Islet precursor cell (in vitro differentiated cells): Measurements from ENCODE around the gene ELOVL5.

Source experiments
- DNase-seq: peaks from one replicate; pipeline ENCODE4 v3.0.0-alpha.2; 2018

Gene ELOVL5

DNA sequence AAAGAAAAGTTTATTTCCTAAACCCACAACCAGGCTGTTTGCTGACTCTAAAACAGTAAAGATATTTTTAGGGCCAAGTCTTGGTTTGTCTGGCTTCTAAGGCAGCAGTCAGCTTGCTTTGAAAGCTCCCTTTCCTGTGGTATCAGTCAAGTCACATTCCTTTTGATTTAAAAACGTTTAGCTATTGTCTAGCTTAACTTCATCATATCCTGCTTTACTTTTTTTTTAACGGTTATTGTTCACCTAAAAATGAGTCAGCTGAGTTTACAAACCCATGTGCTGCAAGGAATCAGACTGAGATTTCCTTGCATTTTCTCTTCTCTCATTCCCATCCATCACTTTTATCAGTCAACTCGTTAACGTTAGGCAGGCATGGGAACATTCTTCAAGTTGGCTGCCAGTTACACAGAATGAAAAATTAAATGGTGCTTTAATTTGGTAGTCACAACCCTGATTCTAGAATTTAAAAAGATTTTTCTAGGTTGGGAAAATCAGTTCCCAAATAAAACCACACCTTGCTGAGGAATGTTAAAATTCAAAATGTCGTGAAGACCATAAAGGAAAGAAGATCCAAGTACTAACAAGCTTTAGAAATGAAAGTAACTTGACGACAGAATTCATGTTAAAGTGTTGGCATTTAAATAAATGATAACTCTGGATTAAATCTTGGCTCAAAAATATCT lies 45.9 kb downstream of the ELOVL5 start:
- DNase-seq: no peak

DNA sequence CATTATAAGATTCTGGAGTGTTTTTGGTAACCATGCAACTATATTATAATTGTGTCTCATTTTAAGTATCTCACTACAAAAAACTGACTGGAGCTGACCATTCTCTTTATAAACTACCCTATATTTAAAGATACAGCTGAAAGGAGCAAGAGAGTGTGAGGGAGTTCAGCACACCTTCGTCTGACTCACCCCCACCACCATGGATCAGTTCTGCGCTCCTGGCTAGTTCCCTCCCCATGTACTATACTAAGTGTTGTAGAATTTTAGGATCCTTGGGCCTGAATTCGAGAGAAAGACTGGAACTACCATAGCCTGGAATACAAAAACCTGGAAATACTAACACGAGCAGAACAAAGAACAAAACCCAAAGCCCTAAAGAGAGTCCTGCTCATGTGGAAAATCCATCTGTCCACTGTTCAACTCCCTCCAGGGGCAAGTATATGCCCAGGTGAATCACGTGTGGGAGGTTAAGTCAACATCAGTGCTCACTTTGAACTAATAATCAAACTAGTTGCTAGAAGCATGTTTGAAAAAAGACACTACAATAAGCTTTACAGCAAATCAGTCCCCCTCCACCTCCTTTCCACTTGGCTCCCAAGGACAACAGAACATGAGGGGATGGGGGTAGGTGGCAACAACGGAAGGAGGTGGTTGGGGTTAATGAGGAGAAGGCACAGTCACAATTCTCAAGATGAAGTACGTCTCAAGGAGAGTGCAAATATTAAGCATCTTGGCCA lies 46.8 kb downstream of the ELOVL5 start:
- no peak for DNase-seq

DNA sequence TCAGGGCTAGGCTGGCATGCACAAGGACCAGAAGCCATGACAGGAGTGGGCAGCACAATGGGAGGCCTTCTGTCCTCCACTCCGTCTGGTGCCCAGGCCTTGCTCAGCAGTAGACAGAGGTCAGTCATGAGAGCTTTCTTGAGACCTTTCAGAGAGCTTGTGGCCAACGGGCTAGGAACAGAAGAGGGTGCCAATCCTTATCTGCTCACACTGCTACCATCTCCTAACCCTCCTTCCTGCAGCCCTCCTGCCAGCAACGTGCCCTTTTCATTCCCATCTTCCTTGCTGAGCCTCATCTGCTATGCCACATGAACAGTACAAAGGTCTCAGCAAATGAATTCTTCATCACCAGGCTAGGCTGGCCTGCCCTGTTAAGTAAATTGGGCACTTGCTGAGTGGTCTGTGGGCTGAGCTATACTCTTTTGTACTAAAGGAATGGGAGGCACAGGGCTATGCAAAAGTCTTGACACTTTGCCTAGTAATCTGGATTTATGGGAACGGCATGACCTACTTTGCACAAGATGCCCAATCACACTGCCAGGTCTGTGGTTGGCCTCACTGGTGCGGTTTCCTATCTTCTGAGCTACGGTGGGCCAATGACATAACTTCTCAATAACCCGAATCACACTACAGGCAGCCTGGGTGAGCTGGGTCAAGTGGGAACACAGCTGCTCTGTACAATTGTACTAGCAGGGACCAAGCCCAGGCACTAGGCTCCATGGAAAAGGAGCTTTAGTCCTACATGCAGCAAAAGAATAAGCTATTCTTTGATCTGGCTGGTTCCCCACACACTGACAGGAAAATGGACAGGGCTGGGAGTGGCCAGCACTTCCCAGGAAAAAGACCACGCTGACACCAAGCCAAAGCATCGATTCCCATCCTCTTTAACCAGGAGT lies 47.8 kb downstream of the ELOVL5 start:
- no peak for DNase-seq

DNA sequence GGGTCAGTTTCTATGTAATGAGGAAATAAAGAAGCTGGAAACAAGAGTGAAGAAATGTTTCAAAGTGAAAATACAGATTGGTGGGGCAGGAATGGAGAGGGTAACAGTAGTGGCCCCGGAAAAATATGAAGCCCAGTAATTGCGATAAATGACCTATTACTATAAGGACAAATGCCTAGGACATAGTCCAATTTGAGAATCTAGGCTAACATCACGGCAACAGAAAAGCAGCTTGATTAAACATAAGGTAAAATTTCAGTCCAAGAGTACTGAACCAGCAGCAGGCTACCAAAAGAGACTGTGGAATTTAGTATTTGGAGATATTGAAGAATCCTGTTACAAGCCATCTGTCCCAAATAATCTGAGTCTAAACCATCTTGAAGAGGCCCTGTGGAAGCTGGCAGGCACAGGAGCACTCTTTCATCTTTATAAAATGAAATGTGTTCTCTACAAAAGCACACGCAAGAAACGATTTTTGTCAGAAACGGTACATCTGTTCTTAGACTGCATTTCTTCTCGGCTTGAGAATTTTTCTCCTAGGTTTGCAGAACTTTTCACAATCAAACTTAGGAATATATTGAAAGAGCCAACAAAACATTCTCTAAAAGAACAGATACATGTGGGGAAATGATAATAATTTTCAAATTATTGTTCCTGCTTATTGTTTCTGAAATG lies 49.3 kb downstream of the ELOVL5 start:
- no peak for DNase-seq

DNA sequence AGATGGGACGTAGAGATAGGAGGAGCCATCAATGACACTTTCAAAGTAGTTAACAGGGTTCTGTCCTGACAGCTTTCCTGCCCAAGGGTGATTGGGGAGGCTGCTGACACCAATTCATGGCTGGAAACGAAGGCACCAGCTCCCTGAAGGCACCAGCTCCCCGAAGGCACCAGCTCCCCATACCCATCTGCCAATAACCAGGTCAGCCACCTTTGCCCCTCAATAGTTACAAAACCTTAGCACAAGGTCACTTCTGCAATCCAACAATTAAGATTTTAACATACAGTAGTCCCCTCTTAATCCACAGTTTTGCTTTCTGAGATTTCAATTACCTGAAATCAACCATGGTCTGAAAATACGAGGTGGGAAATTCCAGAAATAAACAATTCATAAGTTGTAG lies 51.7 kb downstream of the ELOVL5 start:
- no peak for DNase-seq

DNA sequence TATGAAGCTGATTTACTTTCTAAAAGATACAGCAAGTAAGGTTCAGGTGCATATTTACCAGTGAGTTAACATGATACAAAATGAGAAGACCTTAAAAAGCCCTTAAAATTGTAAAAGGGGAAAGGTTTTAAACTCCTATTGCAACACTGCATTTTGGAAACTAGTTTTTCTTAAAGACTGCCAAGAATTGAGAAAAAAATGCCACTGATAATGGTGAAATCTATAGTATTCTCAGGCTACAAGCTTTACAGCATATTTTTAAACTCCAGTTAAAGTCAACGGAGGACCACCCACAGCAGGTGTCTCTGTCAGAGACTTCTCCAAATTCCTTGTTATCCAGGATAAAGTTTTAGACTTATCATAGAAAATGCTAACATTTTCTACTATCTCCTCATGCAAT lies 53.6 kb downstream of the ELOVL5 start:
- no peak for DNase-seq

DNA sequence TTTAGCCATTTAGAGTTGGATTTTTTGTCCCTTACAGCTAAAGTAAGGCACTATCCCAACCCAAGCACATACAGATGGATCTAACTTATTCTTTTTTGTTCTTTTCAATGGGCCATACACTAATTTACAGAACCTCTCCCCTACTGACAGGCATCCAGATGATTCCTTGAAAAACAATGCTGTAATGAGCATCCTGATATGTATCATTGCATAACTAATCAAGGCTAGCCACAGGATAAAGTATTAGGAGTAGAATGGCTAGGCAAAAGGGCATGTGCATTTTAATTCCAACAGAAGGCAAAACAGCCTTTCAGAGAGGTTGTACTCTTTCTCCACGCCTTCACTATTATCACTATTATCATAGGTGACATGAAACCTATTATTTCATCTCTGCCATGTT lies 54.1 kb downstream of the ELOVL5 start:
- DNase-seq: no peak

DNA sequence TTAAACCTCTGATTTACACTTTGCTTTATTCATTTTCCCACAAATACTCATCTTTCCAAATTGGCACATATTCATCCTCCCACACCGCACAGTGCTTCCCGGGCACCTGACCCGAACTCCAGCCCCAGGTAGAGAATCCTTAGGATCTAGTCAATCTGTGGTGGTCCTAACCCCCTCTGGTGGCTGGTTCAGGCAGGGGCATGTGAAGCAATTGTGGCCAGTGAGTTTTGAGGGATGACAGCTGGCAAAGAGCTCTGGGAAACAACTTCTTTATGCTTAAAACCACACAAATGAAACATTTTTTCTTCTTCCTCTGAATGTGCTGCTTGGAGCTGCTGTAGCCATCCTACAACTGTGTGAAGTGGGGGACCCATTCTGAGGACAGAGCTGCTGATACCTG lies 54.7 kb downstream of the ELOVL5 start:
- peak; percentile 67 for DNase-seq

DNA sequence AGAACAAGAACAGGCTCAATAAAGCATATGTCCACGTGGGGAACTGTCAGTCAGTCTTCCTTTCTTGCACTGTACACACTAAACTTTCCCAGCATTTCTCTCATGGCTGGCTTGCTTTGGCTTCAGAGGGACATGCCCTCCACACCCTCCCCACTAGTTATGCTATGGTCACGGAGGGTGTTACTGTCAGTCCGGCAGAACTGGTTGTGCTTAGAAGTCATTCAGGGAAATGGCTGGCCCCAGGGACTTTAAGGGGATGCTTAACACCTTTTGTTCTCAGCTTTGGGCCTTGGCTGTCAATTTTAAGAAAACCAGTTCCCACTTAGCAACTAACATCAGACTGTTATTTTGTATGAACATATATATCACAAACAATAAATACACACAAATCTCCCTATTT lies 55.1 kb downstream of the ELOVL5 start:
- DNase-seq: no peak

DNA sequence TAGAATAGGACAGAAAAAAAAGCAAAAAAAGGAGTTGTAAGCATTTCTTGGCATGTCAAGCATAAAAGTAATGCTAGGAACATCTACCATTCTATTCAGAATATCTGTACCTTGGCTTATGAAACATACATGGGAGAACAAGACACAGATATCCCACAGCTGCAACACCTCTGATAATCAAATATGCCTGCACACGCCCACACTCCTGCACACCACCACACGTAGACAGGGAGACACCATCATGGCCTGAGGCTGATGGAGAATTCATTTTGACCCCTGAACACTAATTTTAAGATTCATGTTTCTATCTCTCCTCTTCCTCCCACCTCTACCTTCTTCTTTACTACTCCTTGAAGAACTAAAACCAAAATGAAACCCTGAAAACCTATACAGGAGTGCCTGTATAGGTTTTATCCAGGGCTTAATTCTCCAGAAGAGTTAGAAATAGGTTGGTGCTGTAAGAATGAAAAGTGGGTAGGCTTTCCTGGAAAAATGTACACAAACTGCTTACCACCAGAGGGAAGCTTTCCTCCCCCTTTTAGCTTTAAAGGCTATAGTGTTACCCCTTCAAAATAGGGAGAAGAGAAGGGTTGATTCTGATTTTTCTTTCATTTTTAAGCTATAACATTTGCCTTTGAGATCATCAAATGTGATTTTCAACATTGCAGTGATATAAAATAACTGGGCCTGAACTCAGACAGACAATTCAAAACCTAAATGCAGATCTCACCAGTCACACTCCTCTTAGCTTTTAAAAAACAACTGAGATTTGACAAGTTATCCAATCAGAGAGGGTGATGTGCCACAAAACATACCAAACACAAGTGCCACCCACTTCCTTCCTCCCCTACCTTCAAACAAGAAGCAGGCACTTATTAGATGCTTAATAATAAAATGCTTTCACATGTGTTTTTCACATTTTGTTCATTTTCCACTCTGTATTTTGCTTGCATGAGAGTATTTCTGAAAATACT lies 57.9 kb downstream of the ELOVL5 start:
- DNase-seq: no peak

DNA sequence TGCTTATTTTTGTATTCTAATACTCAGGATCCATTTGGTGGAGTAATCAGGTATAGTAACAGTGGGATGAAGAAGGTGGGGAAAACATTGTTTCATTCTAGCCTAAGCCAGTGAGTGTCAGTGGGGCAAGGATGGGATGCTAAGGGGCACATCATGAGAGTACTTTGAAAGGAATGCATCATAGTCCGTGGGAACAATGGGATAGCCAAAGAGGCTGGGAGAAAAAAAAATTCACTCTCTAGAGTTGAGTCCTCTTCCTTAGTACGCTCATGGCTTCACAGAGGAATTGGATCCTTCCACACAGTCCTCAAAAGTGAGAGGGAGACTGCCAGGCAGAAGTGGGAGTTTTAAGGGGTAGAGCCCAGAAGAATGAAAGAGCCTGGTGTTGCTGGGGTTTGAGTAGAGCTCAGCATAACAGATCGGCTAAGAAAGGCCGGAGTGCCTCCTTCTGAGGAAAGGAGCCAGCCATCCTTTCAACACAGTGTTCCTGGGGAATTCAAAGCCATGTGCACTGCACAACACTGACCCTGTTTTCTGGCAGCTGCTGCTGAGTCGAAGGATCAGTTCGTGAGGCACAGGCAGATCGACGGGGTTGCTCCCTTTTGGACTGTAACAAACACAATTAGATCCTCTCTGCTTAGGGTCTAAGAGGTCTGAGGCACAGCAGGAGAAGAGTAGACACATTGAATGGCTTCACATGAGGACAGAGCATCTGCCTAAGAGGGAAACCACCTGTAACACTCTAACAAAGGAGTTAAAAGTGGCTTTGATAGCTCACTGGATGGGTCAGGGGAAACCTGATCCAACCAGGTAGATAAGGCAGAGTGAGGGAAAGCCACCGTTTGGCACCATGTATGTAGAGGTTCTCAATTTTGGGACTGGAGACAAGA lies 61.2 kb downstream of the ELOVL5 start:
- DNase-seq: no peak

DNA sequence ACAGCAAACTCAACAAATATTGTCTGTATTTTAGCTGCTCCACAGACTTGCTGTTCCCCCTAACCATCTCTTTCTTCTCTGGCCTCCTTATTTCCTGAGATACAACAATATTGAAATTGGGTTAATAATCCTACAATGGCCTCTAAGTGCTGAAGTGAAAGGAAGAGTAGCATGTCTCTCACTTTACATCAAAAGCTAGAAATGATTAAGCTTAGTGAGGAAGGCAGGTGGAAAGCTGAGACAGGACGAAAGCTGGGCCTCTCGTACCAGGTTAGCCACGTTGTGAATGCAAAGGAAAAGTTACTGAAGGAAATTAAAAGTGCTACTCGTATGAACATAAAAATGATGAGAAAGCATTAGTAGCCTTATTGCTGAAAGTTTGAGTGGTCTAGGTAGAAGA lies 63.8 kb downstream of the ELOVL5 start:
- DNase-seq: no peak

DNA sequence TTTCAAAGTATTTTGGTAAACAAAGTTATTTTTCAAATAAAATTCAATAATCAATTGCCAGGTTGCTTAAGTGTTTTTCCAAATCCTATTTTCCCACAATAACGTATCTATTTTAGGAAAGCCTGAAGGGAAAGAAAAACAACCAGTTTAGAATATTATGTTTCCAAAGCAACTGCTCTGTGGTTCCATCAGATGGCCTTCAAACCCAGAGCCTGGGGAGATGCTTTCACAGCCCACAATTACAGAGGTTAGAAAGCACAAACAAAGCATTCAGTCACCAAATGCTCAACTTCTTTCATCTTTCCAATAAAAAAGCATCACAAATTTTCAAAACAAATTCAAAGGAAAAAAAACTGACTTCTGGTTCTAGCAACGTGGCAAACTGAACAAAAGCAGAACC lies 66.0 kb downstream of the ELOVL5 start:
- DNase-seq: no peak

DNA sequence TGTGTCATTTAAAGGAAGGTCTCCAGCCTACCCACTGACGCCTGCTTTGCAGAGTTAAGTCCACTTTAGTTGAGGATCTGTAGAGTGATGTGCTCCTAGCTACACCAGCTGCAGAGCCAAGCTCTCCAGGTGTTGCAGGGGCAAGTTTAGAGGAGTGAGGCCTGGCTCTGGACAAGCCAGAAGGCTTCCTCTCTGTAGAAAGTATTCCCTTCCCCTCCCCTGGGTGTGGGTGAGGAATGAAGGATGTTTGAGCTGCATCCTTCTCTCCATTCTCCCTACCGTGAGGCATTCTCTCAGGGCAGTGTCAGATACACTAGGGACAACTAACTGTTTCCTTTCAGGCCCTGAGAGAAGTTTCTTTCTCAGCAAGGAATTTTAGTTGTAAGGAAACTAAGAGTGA lies 66.5 kb downstream of the ELOVL5 start:
- no peak for DNase-seq

DNA sequence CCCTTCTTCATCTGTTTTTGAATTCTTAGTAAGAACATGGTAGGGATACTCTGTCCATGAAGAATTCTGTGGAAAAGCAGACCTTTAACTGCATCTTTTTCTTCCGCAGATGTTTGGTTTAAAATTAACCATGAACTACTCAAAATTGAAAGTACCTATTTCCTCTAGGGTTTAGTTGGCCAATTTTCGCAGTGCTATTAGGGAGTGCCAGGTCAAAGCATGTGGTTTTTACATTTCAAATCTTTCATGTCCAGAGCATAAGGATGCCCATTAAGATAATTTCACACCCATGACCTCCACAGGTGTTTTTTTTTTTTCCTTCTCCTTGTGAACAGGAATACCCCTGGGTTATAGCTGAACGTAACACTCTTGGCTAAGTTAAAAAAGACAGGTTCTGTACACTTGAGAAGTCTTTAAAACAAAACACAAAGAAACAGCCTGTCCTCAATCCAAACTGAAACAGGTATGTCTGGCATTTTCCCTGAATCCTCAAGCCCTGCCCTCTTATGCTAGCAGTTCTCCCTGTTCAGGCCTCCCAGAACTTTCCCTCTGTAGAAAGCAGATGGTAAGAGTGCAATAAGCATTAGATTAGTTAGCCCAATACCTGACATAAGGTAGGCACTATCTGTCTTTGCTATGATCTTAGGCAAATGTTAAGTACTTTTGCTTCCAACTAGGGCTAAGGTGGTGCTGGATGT lies 67.1 kb downstream of the ELOVL5 start:
- no peak for DNase-seq

DNA sequence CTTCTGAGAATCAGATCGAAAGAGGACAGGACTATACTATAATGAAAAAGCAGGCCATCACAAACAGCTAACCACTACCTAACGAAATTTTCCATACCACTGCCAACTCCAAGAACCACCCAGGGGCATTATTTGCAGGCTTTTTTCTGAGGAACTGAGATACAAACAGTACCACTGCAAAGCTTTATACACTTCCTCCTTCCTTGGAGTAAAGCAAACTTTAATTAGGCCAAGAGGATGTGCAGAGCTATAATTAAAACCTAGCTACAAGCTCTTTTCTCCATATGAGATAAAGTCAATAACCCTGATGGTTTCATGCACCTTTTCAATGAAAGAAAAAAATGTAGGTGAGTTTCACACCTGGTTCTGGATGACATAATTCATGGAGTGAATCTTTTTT lies 68.5 kb downstream of the ELOVL5 start:
- DNase-seq: no peak

DNA sequence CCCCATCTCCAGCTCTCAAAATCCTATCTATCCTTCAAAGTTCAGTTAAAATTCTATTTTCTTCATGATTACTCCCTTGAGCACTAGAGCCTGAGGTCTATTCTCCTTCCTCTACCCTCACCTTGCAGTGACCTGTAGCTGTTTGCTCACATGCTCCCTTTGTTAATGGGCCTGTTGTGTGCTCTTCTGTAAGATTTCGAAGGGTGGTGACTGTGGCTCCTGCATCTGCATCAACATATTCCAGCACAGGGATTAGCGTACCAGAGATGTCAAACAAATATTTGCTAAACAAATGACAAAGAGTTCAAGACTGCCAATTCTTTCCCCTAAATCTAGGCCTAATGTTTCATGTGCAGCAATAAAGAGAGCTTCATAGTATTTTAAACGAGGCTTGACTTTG lies 69.5 kb downstream of the ELOVL5 start:
- no peak for DNase-seq

DNA sequence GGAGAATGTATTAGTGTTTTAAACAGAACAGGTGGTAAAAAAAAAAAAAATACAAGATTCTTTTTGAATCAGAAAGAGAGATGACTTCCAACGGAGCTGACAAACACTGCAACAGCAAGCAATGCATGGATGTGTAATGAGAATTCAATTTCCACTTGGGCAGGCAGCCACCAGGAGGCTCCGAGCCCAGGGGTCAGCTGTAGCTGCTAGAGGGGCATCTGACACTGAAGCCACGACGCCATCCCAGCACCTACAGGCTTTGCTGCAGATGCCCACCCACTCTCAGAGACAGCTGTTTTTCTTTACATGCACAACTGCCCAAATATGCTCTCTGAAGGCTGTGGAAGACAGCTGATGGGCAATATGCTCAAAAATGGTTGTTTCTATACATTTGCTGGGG lies 75.4 kb downstream of the ELOVL5 start:
- no peak for DNase-seq

DNA sequence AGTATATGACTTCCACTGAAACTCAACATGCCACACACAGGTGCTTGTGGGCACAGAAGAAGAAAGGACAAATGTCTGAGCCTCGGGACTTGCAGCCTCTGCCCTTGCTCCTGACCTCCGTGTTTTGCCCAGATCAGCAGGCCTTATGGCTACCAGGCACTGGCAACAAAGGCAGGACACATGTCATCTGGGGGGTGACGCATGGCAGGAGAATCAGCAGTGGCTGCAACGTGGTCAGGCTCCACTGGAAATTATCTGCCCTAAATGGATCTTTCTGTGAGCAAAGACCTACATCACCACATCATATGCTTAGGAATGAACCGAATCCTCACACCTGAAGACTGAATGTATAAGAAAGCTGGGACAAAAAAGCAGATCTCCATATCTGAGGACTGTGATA lies 78.9 kb downstream of the ELOVL5 start:
- no peak for DNase-seq
